ENCODE measurements around the gene LARP4B.

DNA sequence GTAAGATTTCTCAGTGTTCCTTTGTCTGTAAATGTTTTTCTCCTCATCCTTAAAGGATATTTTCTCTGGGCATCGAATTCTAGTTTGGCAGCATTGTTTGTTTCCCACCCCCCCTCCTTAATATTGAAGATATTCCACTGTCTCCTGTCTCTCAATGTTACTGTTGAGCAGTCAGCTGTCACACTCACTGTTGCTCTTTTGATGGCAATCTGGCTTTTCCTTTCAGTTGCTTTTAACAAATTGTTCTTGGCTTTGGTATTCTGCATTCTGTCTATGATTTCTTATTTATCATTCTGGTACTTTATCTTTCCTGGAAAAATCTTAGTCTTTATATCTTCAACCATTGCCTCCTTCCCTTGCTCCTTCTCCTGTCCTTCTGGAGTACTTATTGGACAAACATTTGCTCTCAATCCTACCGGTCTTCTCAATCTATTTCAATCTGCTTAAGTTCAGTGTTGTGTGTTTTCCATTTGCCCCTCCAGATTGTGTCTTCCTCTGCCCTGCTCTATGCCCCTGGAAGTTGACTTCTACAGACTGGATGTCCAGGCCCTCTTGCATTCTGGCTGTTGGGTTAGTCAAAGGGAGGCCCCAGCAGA, 47.4 kb upstream of the LARP4B start:
- TF ChIP-seq, protein P1, sequence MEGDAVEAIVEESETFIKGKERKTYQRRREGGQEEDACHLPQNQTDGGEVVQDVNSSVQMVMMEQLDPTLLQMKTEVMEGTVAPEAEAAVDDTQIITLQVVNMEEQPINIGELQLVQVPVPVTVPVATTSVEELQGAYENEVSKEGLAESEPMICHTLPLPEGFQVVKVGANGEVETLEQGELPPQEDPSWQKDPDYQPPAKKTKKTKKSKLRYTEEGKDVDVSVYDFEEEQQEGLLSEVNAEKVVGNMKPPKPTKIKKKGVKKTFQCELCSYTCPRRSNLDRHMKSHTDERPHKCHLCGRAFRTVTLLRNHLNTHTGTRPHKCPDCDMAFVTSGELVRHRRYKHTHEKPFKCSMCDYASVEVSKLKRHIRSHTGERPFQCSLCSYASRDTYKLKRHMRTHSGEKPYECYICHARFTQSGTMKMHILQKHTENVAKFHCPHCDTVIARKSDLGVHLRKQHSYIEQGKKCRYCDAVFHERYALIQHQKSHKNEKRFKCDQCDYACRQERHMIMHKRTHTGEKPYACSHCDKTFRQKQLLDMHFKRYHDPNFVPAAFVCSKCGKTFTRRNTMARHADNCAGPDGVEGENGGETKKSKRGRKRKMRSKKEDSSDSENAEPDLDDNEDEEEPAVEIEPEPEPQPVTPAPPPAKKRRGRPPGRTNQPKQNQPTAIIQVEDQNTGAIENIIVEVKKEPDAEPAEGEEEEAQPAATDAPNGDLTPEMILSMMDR (IDR thresholded peaks at IDR 0.05), result no peak
- TF ChIP-seq EZH2 (IDR thresholded peaks at IDR 0.05; ENCODE audit: borderline replicate concordance, insufficient read depth, low read depth, low read length, poor library complexity, severe bottlenecking), result no peak

Measured in B cell (primary cell).